OCI-LY3 (cell line): Measurements from ENCODE around the gene MYH15.
A peak's percentile ranks its signal among the peaks of the same experiment; 100 is the strongest.

Experiments used
- H2AFZ ChIP-seq: fragments of 200-600, 300-600 bp; shearing (Covaris generic); 2 replicates; pipeline ENCODE4 v1.6.0; 2014; ENCODE audit warnings: antibody characterized with exemption, low read depth, low read length
- H3K27ac ChIP-seq: fragments of 200-600, 300-600 bp; sonication (generic); 2 replicates; pipeline ENCODE4 v1.5.1; 2014; ENCODE audit warnings: mild to moderate bottlenecking, low read length, moderate library complexity, mixed read lengths
- H3K27me3 ChIP-seq: fragments of 200-600, 300-600 bp; sonication (generic); 2 replicates; pipeline ENCODE4 v1.6.1; 2014; ENCODE audit warnings: low read depth, low read length, mixed read lengths
- H3K36me3 ChIP-seq: fragments of 200-600, 300-600 bp; sonication (generic); replicated peaks from 2 replicates; pipeline ENCODE3; 2014; ENCODE audit warnings: low read depth, low read length, mixed read lengths
- H3K4me1 ChIP-seq: fragments of 300-600, 200-600 bp; sonication (generic); 2 replicates; pipeline ENCODE4 v1.6.1; 2014; ENCODE audit warnings: low read length, mixed read lengths
- H3K4me2 ChIP-seq: fragments of 200-600, 300-600 bp; sonication (generic); 2 replicates; pipeline ENCODE4 v1.6.1; 2014; ENCODE audit warnings: low read length, mixed read lengths
- H3K4me3 ChIP-seq: fragments of 300-600, 200-600 bp; sonication (generic); 2 replicates; pipeline ENCODE4 v1.5.1; 2014; ENCODE audit warnings: antibody characterized with exemption, mild to moderate bottlenecking, low read length, moderate library complexity
- H3K79me2 ChIP-seq: fragments of 300-600, 200-600 bp; shearing (Covaris generic); 2 replicates; pipeline ENCODE4 v1.6.1; 2014; ENCODE audit warnings: mild to moderate bottlenecking, low read length, mixed read lengths
- H3K9ac ChIP-seq: fragments of 300-600, 200-600 bp; shearing (Covaris generic); 2 replicates; pipeline ENCODE4 v1.6.0; 2014; ENCODE audit warnings: mild to moderate bottlenecking, low read length, moderate library complexity
- H3K9me3 ChIP-seq: fragments of 200-600, 300-600 bp; shearing (Covaris generic); 2 replicates; pipeline ENCODE4 v1.6.1; 2014; ENCODE audit warnings: low read length, mixed read lengths; ENCODE audit not compliant: insufficient read depth
- H4K20me1 ChIP-seq: fragments of 200-600, 300-600 bp; sonication (generic); 2 replicates; pipeline ENCODE4 v1.6.1; 2016; ENCODE audit warnings: low read length, mixed read lengths; ENCODE audit not compliant: insufficient read depth
- EZH2phosphoT487 ChIP-seq: fragments of 200-600 bp; shearing (Covaris generic); IDR thresholded peaks from 2 replicates; pipeline ENCODE4 v1.6.1; 2018; ENCODE audit warnings: antibody characterized with exemption, mixed run types, low read depth
- TF ChIP-seq, protein P1 (sequence below): fragments of 200-600, 300-600 bp; sonication (generic); IDR thresholded peaks from 2 replicates; pipeline ENCODE4 v1.5.1; 2014; ENCODE audit warnings: antibody characterized with exemption, low read length, low read depth

Gene MYH15

DNA sequence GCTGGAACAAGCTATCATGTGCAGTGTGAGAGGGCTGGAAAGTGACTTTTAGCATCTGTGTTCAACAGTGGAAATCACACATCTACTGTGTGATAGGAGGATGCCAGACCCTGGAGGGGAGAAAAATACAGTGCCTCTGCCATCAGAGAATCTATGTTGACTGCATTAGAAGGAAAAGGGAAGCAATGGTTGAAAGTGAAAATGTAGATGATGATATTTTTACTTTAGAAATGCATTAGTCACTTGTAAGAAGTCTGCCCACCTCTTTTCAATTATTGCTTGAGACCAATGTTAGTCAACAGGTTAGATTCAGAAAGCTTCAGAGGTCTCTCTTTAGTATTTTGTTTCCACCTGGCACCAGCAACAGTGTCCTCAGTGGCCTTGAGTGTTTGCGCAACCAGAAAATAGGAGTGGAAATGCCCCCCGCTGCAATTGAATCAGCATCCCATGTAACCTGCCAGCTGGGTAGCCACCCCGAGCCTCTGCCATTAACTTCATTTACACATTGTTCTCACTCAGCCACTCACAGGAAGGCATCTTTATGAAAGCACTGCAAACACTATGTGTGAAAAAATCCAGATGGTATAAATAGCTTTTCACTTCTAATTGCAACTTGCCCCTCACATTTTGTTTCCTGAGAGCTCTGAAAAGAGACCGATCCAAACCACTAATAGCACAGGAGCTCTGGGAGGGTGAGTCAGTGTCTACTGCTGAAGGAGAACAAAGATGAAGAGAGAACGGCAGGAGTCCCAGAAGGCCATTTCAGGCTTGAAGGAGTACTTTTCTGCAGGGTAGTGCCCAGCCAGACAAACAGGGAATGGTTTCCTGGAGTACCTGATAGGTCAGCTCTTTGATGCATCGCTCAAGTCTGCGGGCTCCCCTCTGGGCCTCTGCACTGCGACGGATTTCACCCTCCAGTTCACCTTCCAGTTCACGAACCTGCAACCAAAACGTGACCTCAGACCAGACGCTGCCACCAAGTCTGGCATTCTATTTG lies 122.0 kb downstream of the MYH15 start:
- no peak for TF ChIP-seq EZH2phosphoT487
- TF ChIP-seq, protein P1, sequence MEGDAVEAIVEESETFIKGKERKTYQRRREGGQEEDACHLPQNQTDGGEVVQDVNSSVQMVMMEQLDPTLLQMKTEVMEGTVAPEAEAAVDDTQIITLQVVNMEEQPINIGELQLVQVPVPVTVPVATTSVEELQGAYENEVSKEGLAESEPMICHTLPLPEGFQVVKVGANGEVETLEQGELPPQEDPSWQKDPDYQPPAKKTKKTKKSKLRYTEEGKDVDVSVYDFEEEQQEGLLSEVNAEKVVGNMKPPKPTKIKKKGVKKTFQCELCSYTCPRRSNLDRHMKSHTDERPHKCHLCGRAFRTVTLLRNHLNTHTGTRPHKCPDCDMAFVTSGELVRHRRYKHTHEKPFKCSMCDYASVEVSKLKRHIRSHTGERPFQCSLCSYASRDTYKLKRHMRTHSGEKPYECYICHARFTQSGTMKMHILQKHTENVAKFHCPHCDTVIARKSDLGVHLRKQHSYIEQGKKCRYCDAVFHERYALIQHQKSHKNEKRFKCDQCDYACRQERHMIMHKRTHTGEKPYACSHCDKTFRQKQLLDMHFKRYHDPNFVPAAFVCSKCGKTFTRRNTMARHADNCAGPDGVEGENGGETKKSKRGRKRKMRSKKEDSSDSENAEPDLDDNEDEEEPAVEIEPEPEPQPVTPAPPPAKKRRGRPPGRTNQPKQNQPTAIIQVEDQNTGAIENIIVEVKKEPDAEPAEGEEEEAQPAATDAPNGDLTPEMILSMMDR: no peak
- 0 out of 2 replicates have a peak overlapping the region, but pooled peaks have one; percentile 33 for H2AFZ ChIP-seq
- peak overlapping the region; percentile 25; the same call in 1 of the 2 replicates for H3K27ac ChIP-seq
- peak overlapping the region; percentile 14; the same call in 1 of the 2 replicates for H3K9ac ChIP-seq
- no peaks in the 10 kb centered on the region for H4K20me1 ChIP-seq
- peak overlapping the region; percentile 91 for H3K4me2 ChIP-seq
- no peaks in the 10 kb centered on the region for H3K79me2 ChIP-seq
- no peaks in the 10 kb centered on the region for H3K36me3 ChIP-seq
- H3K27me3 ChIP-seq: peaks cover 26% of the 10 kb centered on the region; the same call in 1 of the 2 replicates
- H3K4me3 ChIP-seq: peak overlapping the region; percentile 68
- peaks cover 47% of the 10 kb centered on the region for H3K4me1 ChIP-seq
- no peaks in the 10 kb centered on the region for H3K9me3 ChIP-seq

GRCh38 chr3:108387063-108387462 lies 123.3 kb downstream of the MYH15 start:
- no peak overlapping the region for H3K27ac ChIP-seq
- H3K4me2 ChIP-seq: no peak overlapping the region

DNA sequence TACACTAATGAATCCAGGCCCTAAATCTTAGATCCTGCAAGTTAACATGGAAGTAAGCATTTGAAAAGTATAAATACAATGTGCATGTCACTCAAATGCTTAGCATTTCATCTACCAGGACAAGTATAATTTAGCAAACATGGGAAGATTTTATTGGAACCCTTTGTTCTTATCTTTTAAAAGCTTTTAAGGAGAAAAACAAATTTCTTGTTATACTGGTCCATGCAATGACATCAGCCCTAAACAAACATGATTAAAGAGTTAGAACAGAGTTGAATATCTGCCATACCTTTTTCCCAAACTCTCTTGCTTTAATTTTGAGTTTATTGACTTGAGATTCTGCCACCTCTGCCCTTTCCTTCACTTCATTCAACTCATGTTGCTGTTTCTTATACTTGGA lies 127.1 kb downstream of the MYH15 start:
- TF ChIP-seq, protein P1: no peak
- Histone ChIP-seq H3K36me3 (no peaks in the 10 kb centered on the region), H3K9ac (no peak overlapping the region), H3K4me1 (peaks cover 30% of the 10 kb centered on the region), H3K27ac (no peak overlapping the region), H2AFZ (no peak overlapping the region), H3K79me2 (no peaks in the 10 kb centered on the region), H3K27me3 (0 out of 2 replicates have a peak, but pooled peaks cover 11% of the 10 kb centered on the region), H4K20me1 (no peaks in the 10 kb centered on the region), H3K9me3 (no peaks in the 10 kb centered on the region), H3K4me3 (no peak overlapping the region), H3K4me2 (no peak overlapping the region)

More at GRCh38 chr3:108387063-108387462, 123.3 kb downstream of the MYH15 start:
- no peaks in the 10 kb centered on the region for H3K36me3 ChIP-seq
- H3K4me1 ChIP-seq: peaks cover 47% of the 10 kb centered on the region
- no peak overlapping the region for H3K4me3 ChIP-seq
- H3K27me3 ChIP-seq: peaks cover 17% of the 10 kb centered on the region; the same call in 1 of the 2 replicates
- H3K79me2 ChIP-seq: no peaks in the 10 kb centered on the region
- no peak overlapping the region for H2AFZ ChIP-seq
- H3K9me3 ChIP-seq: no peaks in the 10 kb centered on the region
- TF ChIP-seq, protein P1: no peak
- no peak for TF ChIP-seq EZH2phosphoT487
- H3K9ac ChIP-seq: no peak overlapping the region
- no peaks in the 10 kb centered on the region for H4K20me1 ChIP-seq

- H3K9ac ChIP-seq: no peak overlapping the region
These were observed 128.8 kb downstream of the MYH15 start for GRCh38 chr3:108381529-108382140.

More at GRCh38 chr3:108381529-108382140, 128.8 kb downstream of the MYH15 start:
- Histone ChIP-seq H3K4me1 (peaks cover 14% of the 10 kb centered on the region), H3K4me2 (no peak overlapping the region), H3K4me3 (no peak overlapping the region), H2AFZ (no peak overlapping the region), H3K27me3 (0 out of 2 replicates have a peak, but pooled peaks cover 4% of the 10 kb centered on the region), H3K36me3 (no peaks in the 10 kb centered on the region), H3K27ac (no peak overlapping the region), H3K9me3 (no peaks in the 10 kb centered on the region), H4K20me1 (no peaks in the 10 kb centered on the region), H3K79me2 (no peaks in the 10 kb centered on the region)
- TF ChIP-seq, protein P1: no peak
- no peak for TF ChIP-seq EZH2phosphoT487
